ENCODE results near the gene EXD1.
"Not testable (repeated sequence)": the region's sequence is repeated elsewhere in the genome, so short reads cannot be mapped to it uniquely, and the experiment has no call there.

DNA sequence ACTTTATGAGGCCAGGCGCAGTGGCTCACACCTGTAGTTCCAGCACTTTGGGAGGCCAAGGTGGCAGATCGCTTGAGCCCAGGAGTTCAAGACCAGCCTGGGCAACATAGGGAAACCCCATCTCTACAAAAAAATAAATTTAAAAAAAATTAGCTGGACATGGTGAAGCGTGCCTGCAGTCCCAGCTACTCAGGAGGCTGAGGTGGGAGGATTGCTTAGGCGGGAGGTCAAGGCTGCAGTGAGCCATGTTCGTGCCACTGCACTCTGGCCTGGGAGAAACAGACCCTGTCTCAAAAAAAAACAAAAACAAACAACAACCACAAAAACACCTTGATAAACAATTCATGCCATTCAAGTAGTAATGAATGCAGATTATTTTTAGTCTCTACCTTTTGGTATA lies 4.7 kb upstream of the EXD1 start:
- TF ChIP-seq, protein P1, sequence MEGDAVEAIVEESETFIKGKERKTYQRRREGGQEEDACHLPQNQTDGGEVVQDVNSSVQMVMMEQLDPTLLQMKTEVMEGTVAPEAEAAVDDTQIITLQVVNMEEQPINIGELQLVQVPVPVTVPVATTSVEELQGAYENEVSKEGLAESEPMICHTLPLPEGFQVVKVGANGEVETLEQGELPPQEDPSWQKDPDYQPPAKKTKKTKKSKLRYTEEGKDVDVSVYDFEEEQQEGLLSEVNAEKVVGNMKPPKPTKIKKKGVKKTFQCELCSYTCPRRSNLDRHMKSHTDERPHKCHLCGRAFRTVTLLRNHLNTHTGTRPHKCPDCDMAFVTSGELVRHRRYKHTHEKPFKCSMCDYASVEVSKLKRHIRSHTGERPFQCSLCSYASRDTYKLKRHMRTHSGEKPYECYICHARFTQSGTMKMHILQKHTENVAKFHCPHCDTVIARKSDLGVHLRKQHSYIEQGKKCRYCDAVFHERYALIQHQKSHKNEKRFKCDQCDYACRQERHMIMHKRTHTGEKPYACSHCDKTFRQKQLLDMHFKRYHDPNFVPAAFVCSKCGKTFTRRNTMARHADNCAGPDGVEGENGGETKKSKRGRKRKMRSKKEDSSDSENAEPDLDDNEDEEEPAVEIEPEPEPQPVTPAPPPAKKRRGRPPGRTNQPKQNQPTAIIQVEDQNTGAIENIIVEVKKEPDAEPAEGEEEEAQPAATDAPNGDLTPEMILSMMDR (IDR thresholded peaks at IDR 0.05) = not testable (repeated sequence)
- TF ChIP-seq EP300 (IDR thresholded peaks at IDR 0.05) = not testable (repeated sequence)
